Tibial artery (tissue), 4 donors: Measurements from ENCODE around the gene ATP6V0C.
A peak's percentile ranks its signal among the peaks of the same experiment; 100 is the strongest.

Source experiments
- DNase-seq, 2 donors: peaks; one replicate each; pipeline ENCODE4 v3.0.0-alpha.2; 2019
- H3K27ac ChIP-seq, 2 donors: fragments of 200-600 bp; sonication (generic) in 1 of 2; 1 replicate in 1 of 2; 2 replicates in 1 of 2; pipeline ENCODE4 v1.5.1; 2018 to 2019; ENCODE audit warnings: mild to moderate bottlenecking in 1 of 2
- H3K27me3 ChIP-seq, 2 donors: fragments of 200-600 bp; sonication (generic) in 1 of 2; one replicate each; pipeline versions ENCODE4 v1.5.1 to v1.6.0; 2016 to 2019
- H3K36me3 ChIP-seq, 3 donors: fragments of 200-600 bp; sonication (generic) in 2 of 3; one replicate each; pipeline ENCODE4 v1.5.1; 2016 to 2019; ENCODE audit warnings: mild to moderate bottlenecking in 2 of 3
- H3K4me1 ChIP-seq, 4 donors: fragments of 200-600 bp; sonication (generic) in 2 of 4; 1 replicate in 3 of 4; 2 replicates in 1 of 4; pipeline ENCODE4 v1.5.1; 2016 to 2019
- H3K4me3 ChIP-seq, 2 donors: fragments of 200-600 bp; sonication (generic) in 1 of 2; 1 replicate in 1 of 2; 2 replicates in 1 of 2; pipeline ENCODE4 v1.5.1; 2018 to 2019; ENCODE audit warnings: mild to moderate bottlenecking in 2 of 2
- H3K9me3 ChIP-seq, 3 donors: fragments of 200-600 bp; sonication (generic) in 1 of 3; one replicate each; pipeline ENCODE4 v1.5.1; 2016 to 2019
- intact Hi-C: fragments of 100-400 bp; cut with DNase I; formaldehyde crosslinking; loops from one replicate; pipeline ENCODE4 v1.15.0; 2023; ENCODE audit warnings: low total_unique reads
- TF ChIP-seq, protein P1 (sequence below), 2 experiments: fragments of 200-600 bp in 1 of 2; fragments of 450-650 bp in 1 of 2; IDR thresholded peaks; one replicate each; pipeline ENCODE4 v1.5.1; 2017 to 2019; ENCODE audit warnings: antibody characterized with exemption in 2 of 2, mild to moderate bottlenecking in 1 of 2, moderate library complexity in 1 of 2

Gene ATP6V0C

DNA sequence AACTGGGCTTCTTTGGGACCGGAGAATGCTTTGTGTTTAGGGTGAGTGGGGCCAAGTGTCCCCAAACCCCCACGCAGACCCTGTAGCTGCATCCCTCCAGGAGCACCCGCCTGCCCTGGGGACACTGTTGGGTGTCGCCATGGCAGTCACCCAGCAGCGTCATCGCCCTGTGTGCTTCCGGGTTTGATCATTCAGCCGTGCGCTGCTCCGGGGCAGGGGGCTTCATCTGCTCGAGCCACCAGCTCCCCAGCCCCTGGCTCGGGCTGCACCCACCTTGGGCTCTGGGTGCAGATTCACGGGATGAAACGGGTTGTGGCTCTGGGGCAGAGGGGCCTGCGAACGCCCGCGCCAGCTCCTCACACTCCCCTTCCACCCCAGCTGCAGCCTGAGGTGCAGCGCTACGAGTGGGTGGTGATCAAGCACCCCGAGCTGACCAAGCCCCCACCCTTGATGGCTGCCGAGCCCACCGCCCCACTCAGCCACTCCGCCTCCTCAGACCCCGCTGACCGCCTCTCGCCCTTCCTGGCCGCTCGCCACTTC, 13.8 kb upstream of the ATP6V0C start:
- Histone ChIP-seq H3K4me1 (peaks cover 0 to 59% (median 19%) of the 10 kb centered on the region in 4 donors), H3K27me3 (no peaks in the 10 kb centered on the region), H3K4me3 (no peak overlapping the region), H3K27ac (no peak overlapping the region), H3K9me3 (no peaks in the 10 kb centered on the region), H3K36me3 (peaks cover 0 to 22% (median 4%) of the 10 kb centered on the region in 3 donors)
- no peak for DNase-seq
- TF ChIP-seq, protein P1, sequence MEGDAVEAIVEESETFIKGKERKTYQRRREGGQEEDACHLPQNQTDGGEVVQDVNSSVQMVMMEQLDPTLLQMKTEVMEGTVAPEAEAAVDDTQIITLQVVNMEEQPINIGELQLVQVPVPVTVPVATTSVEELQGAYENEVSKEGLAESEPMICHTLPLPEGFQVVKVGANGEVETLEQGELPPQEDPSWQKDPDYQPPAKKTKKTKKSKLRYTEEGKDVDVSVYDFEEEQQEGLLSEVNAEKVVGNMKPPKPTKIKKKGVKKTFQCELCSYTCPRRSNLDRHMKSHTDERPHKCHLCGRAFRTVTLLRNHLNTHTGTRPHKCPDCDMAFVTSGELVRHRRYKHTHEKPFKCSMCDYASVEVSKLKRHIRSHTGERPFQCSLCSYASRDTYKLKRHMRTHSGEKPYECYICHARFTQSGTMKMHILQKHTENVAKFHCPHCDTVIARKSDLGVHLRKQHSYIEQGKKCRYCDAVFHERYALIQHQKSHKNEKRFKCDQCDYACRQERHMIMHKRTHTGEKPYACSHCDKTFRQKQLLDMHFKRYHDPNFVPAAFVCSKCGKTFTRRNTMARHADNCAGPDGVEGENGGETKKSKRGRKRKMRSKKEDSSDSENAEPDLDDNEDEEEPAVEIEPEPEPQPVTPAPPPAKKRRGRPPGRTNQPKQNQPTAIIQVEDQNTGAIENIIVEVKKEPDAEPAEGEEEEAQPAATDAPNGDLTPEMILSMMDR (IDR thresholded peaks at IDR 0.05): no peak
- intact Hi-C loops: loop anchor here (2.0 to 5.0 kb wide), 2 partner anchors 73 to 159 kb away; partner anchors contain the start of genes ABCA3 and CCNF

DNA sequence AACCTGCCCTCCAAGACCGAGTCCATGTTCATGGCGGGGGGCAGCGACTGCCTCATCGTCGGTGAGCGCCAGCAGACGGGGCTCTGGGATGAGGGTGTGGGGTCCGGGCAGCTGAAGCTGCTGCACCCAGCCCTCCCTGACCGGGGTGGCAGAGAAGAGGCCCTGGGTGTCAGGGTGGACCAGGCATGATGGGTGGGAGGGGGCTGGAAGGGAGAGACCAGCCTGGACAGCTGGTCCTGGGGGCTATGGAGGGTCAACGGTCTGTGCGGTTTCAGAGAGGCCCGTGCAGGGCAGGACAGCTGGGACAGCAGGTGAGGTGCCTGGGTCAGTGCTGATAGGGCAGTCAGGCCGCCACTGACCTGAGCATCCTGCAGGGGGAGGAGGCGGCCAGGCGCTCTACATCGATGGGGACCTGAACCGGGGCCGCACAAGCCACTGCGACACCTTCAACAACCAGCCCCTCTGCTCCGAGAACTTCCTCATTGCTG, 13.3 kb upstream of the ATP6V0C start:
- Histone ChIP-seq H3K27me3 (no peaks in the 10 kb centered on the region), H3K9me3 (no peaks in the 10 kb centered on the region), H3K27ac (no peak overlapping the region), H3K4me1 (peaks cover 0 to 59% (median 19%) of the 10 kb centered on the region in 4 donors), H3K4me3 (no peak overlapping the region), H3K36me3 (peaks cover 0 to 22% (median 4%) of the 10 kb centered on the region in 3 donors)
- TF ChIP-seq, protein P1 (IDR thresholded peaks at IDR 0.05): no peak
- no peak for DNase-seq
- intact Hi-C loops: loop anchor here (2.0 to 5.0 kb wide), 2 partner anchors 73 to 160 kb away; partner anchors contain the start of genes ABCA3 and CCNF

DNA sequence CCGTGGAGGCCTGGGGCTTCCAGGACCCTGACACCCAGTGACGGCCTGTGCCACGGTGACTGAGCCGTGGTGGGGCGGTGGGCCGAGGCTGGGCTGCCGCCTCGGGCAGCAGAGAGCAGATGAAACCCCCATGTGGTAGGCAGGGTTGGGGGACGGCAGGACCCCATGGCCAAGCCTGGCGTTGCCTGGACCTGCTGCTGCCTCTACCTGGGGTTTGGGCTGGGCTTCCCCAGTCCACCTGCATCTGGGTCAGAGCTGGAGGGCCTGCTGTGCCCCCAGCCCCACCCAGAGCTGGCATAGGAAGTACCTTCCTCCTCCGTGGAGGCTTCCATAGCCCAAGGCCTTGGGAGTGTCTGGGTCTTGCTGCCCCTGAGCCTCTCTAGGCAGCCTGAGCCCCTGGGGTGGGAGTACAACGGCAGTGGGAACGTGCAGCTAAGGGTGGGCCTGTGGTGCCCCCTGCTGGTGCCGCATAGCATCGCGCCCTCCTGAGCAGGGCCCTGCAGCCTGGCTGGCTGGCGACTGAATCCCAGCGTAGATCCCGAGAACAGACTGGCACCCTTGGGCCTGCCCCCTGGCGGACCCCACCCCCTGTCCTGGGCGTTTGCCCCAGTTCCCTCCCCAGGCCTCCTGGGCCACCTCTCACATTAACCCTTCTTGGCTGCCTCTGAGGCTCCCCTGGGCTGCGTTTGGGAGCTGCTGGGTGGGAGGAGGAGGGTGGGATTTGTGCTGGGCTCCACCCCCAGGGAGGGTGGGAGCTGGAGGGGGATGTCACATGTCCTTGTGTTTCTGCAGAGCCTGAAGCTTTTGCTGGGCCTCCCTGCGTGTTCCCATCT, 12.6 kb upstream of the ATP6V0C start:
- Histone ChIP-seq H3K4me3 (peak overlapping the region in 1 of 2 donors; percentile 35), H3K27me3 (no peaks in the 10 kb centered on the region), H3K27ac (no peak overlapping the region), H3K36me3 (peaks cover 0 to 19% (median 3%) of the 10 kb centered on the region in 3 donors), H3K9me3 (no peaks in the 10 kb centered on the region), H3K4me1 (peaks cover 0 to 59% (median 19%) of the 10 kb centered on the region in 4 donors)
- intact Hi-C loops: loop anchor here (2.0 to 5.0 kb wide), 2 partner anchors 74 to 160 kb away; partner anchors contain the start of genes ABCA3 and CCNF
- TF ChIP-seq, protein P1 (IDR thresholded peaks at IDR 0.05): peak; percentile 98 to 99
- DNase-seq: peak; percentile 79 to 87

DNA sequence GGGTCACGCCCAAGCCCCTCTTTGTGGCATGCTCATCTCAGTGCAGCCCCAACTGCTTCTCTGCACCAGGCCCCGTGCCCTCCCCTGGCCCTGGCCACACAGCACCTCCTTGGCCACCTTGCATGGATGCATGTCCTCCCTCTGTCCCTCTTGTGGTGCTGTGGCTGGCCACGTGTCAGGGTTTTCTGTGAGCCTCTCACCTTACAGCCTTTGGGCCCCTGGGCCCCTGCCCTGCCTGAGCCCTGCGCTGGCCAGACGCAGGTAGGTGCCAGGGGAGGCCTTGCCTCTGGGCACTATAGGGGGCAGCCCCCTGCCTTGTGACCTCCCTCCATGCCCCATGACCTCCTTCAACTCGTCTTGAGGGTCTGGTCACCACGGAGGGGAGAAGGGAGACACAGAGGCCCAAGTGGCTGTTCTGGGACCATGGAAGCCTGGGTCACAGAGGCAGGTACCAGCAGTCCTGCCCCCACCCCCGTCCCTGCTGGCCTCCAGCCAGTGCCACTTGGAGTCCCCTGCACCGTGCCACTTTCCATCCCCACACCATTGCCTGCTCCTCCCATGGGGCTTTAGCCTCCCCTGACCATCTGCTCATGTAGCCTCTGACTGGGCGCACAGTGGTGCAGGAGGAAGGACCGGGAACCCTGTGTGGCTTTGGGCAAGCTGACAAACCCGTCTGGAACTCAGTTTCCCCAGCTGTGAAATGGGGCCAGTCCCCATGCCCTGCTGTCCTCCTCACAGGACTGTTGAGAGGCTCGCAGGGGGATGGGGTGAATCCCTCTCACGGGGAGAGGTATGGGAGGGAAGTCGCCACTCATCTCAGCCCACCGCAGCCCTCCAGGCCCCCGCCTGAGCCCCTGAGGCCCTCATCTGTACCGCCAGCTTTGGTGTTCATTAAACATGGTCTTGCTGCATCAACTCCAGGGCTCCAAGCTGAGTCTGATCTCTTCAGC, 11.5 kb upstream of the ATP6V0C start:
- Histone ChIP-seq H3K4me1 (peaks cover 0 to 48% (median 17%) of the 10 kb centered on the region in 4 donors), H3K27me3 (no peaks in the 10 kb centered on the region), H3K9me3 (no peaks in the 10 kb centered on the region), H3K36me3 (peaks cover 0 to 9% (median 0%) of the 10 kb centered on the region in 3 donors), H3K4me3 (no peak overlapping the region), H3K27ac (no peak overlapping the region)
- intact Hi-C loops: loop anchor here (2.0 to 5.0 kb wide), 2 partner anchors 75 to 161 kb away; partner anchors contain the start of genes ABCA3 and CCNF
- TF ChIP-seq, protein P1 (IDR thresholded peaks at IDR 0.05): no peak
- no peak for DNase-seq

DNA sequence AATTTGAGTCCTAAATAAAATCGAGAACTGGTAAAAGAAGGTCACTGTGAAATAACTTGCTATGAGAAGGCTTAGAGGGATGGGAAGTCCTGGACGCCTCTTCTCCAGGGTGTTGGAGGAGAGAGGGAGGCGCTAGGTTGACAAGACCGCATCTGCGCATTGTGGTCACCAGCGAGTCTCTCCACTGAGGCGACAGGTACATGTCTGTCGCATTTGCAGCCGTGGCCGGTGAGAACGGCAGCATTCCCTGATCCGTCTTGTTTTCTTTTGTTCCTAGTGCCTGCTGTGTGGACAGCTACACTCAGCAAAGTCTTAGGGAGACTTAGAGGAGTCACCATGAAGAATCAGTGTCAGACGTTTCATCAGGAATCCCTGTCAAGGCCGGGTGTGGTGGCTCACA, 8.1 kb upstream of the ATP6V0C start:
- H3K4me1 ChIP-seq: peaks cover 0 to 14% (median 8%) of the 10 kb centered on the region in 4 donors
- TF ChIP-seq, protein P1 (IDR thresholded peaks at IDR 0.05): no peak
- no peak overlapping the region for H3K27ac ChIP-seq
- intact Hi-C loops: no loop called here
- no peaks in the 10 kb centered on the region for H3K27me3 ChIP-seq
- H3K36me3 ChIP-seq: no peaks in the 10 kb centered on the region
- H3K4me3 ChIP-seq: no peak overlapping the region
- DNase-seq: no peak
- no peaks in the 10 kb centered on the region for H3K9me3 ChIP-seq
